GM18517 (cell line): ENCODE measurements around the gene REEP3.

Source experiments
- ATAC-seq: cut with Tn5 transposase; IDR thresholded peaks from one replicate; pipeline ENCODE4 v1.9.1; 2021; ENCODE audit warnings: mild to moderate bottlenecking, moderate library complexity; ENCODE audit not compliant: unreplicated experiment

REEP3 gene

DNA sequence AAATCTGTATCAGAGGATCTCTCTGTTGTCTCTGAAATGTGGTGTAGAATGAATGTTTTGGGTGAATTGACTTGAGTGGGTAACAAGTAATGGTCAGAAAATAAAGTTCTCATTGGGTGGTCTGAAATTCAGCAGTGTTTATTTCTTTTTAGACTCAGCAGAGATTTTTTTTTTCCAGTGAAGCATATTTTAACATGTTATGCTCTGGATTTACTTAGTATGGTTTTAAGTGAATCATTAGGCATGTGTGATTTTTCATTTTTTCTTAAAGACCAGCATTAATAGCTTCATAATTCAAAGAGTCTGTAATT, 63.5 kb downstream of the REEP3 start:
- ATAC-seq = no peak

DNA sequence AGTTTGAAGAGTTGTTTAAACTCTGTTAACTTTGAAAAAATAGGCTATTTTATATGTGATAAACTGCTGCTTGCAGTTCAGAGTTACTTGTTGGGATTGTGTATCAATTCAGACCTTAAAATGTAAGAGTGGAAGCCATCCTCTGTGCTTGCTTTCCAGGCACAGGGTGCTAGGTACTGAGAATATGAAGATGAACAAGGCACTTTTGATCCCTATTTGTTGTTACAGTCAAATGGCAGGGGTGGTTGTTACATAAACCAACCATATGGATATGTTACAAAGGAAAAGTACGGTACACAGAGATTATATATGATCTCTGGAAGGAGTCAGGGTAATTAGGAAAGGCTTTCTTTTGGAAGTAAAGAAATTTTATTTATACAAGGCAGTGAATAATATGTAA, 63.8 kb downstream of the REEP3 start:
- ATAC-seq = no peak

DNA sequence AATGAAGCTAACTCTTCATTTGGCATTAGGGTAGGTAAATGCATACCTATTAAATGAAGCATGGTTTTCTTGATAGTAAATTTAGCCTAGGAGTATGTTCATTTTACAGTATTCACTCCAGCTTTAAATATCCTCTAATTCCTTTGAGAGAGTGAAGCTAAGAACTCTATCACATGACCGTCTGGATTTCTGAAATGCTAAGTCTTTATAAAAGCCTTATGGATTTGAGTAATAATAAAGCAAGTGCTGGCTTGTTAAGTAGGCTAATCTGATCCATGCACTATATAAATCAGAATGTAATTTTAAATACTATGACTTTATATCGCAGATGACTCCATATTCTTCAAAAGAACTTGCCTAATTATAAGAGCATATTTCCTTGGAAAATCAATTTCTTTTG, 64.8 kb downstream of the REEP3 start:
- ATAC-seq = no peak

DNA sequence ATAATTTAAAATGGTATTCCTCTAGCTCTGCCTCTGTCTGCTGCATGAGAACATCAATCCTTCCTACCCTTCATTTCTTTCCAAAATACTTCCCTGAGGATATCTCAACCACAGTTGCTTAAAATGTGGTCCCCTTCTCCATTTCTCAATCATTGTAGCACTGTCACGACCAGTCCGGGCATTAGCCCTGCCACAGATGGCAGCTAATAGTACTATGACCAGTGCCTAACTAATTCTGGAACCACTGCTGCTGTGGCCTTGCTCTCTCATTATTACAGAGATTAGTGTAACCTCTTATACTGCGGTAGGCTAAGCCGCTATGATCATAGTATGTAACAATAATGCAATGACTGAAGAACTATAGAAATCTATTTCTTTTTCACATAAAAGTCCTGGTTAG, 66.0 kb downstream of the REEP3 start:
- no peak for ATAC-seq

DNA sequence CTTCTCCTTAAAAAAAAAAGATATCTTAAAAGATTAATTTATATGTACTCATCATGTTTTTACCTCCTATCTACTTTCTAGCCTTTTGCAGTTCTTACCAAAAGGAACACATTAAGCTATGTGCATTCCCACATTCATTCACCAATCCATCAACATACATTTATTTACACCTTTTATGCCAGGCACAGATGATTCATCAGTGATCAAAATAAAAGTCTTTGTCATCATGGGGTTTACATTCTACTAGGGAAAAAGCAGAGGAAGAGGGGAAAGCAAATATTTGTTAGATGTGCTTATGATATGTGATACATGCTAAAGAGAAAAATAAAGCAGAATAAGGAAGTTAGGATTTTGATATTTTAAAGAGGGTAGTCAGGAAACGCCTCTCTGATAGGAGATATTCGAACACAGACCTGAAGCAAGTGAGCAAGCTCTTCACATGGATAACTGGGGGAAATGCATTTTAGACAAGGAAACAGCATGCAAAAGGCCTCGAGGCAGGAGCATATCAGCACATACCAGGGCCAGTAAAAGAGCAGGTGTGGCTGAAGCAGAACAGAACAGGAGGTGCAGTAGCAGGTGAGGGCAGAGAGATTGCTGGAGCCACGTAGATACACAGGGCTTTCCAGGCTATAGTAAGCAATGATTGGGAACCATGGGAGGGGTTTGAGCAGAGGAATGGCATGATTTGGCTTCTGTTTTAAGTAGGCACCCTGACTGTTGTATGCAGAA, 67.4 kb downstream of the REEP3 start:
- ATAC-seq = no peak

DNA sequence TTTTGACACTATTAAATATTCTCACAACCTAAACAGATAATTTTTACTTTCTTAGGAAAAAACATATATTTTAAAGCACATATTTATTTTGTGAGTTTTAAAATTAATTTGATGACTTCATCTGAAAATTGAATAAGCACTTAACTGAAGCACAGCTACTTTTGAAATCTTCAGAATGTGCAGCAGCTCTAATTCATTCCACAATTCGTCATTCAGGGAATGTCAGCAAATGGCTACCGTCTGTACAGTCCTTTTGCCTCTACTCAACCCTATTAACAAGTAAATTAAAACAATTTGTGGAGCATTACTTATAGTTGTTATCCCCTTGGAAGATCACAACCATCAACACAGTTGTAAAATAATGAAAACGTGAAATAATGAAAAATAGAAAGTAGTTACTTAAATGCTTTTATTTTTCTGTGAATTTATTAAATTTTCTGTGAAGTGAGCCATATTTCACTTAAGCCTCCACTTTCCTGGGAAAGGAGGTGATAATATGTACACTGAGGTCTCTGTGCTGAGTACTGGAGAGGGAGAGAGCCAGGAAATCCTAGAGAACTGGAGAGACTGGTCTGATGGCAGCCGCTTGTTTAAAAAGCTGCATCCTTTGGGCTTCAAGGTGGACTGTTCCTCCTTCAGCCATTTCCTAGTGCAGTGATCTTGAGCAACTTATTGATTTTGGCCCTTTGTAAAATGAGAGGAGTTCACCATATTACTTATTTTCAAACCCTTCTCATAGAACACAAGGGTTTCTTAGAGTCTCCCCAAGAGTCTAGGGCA, 70.6 kb downstream of the REEP3 start:
- no peak for ATAC-seq

DNA sequence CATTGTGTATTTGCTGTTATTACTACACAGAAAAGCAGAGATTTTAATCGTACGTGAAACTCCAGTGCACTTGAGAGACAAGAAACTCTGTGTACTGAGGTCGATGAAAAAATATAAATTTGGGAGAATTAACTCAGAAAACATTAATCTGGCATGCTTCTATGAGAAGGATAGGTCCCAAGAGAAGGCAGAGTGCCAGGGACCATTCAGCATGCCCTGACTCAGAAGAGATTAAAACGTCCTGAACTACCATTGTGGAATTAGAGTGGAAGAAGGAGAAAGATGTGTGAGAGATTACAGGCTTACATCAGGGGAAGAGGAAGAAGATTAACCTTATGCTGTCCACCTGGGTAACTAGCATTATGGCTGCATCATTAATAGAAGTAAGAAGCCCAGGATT, 72.4 kb downstream of the REEP3 start:
- ATAC-seq = no peak

DNA sequence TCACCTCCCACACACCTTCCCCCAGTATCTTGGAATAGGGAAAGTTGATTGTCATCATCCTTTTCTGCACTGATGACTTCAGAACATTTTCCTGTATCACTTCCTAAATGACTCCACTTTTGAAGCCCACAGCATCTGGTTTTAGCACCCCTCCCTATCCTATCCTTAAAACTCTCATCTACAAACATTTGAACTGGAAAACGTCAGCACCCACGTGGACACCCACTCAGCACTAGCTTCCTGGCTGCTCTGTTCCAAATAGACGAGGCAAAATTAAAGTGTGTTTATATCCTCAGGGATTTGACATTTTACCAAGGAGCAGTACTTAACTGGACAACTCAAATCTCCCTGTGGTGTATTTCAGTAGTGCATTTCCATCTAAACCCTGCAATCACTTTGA, 73.9 kb downstream of the REEP3 start:
- no peak for ATAC-seq

DNA sequence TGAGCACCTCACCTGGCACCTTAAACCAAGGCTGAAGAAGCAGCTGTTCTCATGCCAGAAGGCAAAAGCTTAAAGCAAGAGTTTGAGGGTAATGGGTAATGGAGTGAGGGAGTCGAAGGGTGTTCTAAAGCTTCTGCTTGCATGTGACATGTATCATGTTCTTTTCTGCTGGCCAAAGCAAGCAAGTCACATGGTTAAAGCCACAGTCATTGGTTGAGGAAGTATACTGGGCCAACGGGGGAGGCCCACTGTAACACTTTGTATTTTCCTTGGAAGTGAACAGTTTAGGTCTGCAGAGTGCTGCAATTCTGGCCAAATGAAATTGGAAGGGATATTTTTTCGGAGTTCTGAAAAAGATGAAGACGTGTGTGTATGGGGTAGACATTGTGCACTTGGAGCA, 75.7 kb downstream of the REEP3 start:
- no peak for ATAC-seq

DNA sequence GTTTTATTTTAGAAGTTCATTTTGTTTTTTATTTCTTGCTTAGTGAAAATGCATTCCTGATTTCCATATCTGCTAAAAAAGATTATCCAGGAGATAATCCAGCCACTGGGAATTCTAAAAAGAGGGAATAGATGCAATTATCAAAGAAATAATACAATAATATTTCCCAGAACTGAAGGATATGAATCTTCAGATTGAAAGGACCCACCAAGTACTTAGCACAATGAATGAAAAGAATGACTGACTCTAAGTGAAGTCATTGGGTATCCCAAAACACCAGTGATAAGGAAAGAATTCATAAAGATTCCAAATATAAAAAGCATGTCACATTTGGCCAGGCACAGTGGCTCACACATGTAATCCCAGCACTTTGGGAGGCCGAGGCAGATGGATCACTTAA, 79.3 kb downstream of the REEP3 start:
- no peak for ATAC-seq

DNA sequence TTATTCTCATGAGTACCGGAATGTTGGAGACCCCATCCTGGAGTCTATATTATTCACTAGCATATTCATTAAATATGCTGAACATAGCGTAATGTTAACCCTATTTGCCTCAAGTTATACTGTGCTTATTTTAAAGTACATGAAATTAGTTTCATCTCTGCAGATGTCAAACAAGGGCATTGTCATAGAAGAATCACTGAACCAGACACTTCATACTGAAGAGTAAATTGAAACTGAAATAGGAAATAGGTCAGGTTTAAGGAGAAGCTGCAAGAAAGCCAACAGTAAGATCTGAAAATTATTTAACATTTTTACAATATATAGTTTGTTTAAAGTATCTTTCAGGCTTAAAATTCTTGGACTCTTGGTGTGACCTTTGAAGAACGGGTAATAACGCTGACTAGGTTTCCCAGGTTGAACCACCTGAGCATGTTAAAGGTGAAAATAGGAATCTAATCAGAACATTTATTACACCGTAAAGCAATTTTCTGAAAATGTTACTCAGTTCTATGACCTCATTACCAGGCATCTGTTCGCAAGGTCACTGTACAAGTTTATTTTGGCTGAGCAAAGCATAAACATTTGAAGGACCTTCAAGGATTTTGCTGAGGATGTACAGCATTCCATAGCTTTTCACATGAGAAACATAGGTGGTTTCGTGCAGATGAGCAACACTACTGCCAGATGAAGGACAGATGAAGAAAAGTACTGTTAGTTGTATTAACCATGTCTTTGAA, 82.7 kb downstream of the REEP3 start:
- ATAC-seq = peak; percentile 76

DNA sequence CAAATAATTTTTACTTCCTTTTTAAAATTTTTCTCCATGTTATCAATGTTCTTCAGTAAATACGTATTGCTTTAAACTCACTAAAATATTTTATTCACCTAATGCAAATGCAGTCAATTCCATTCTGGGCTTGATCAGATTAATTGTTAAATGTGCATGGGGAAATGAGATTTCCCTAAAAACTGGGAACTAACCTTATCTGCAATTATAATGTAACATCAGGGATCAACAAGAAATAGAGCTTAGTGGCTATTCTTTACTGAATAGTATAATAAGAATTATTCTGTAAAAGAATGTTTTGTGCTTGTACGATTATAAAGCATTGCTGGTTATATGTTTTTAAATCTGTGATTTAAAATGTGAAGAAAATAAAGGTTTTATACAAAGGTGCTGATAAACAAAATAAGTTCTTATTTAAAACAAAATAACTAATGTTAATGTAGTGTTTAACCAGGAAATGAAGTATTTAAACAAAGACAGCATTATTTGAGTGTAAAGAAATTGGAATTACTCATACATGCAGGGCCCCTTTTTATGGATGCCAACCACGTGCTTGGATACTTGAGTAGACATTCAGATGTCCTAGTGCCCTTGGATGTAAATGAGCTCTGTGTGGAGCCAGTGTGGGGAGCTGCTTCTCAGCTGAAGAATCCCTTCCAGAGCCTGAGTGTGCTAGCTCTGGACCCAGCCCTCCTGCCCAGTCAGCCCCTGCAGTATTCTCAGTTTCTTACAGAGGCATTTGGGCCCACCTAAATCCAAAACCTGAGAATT, 84.2 kb downstream of the REEP3 start:
- ATAC-seq = no peak

DNA sequence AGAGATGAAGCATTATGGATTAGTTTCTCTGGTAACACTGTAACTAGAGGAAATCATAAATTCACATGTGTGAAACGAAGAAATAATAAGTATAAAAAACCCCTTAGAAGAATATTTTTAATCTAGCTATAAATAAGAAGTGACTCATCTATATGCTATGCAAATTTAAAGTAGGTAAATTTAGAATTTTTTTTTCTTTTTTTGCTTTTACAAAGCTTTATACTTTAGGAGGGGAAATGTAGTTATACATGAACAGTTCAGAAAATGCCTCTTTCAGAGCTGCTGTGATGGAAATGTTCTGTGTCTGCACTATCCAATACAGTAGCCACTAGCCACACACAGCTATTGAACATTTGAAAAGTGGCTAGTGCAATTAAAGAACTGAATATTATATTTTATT, 87.3 kb downstream of the REEP3 start:
- ATAC-seq = no peak

DNA sequence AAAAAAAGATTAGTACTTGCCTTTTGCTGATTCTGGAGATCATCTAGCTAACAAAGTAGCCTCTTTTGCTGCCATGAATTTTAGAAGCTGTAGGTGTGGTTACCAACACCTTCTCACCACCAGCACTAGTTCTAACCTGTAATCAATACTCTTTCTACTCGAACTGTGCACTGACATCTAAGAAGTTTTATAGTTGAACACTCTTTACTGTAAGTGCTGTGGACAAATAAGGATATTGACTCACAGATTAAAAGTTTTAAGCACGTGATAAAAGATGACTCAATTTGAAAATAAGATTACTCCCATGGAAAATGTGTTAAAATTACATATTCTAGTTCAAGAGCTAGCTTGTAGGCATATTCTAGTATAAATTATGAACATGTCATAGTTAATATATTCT, 89.9 kb downstream of the REEP3 start:
- ATAC-seq = no peak

DNA sequence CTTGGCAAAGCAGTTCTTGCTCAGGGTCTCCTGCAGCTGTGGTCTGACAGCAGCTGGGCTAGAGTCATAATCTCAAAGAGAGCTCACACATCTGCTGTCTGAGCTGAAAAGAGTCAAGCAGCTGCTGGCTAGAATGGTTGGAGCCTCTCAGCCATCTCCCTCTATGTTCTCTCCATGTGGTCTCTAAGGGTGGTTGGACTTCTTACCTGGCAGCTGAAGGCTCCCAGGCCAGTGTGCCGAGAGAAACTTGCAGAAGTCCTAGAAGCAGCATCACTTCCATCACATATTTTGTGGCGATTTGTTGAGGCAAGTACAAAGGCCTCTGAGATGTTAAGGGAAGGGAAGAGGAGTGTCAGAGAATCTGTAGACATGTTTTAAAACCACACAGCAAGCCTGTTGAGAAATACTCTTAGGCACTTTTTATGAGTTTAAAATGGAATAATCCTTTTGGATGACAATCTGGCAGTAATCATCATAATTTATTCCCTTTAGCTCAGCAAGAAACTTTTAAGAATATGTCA, 93.2 kb downstream of the REEP3 start:
- no peak for ATAC-seq

DNA sequence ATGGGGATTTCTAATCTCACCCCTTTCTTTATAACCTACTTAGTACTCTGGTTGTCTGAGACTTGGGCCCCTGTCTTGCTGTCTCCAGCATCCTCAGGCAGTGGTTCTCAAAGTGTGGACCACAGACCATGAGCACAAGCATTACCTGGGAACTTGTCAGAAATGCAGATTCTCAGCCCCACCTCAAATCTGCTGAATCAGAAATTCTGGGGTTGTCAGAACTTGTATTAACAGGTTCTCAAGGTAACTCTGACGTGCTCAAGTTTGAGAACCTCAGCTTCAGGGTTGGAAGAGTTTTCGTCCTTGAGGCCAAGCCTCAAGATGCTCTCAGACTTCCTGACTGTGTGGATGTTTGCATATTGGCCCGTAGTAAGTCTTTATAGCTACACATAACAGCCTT, 97.4 kb downstream of the REEP3 start:
- ATAC-seq = no peak

DNA sequence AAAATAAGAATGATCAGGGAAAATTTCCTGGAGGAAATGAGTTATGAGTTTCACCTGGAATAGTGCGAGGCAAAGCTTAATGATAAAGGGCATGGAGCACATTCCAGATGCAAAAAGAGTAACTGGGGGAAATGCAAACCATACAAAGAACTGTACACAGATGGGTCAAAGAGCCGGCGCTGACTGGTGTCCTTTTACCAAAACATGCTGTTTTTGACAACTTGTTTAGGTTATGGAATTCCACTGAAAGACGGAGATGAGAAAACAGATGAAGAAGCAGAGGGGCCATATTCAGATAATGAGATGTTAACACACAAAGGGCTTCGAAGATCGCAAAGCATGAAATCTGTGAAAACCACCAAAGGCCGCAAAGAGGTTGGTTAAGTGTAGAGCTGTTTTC, 98.2 kb downstream of the REEP3 start:
- ATAC-seq = no peak

DNA sequence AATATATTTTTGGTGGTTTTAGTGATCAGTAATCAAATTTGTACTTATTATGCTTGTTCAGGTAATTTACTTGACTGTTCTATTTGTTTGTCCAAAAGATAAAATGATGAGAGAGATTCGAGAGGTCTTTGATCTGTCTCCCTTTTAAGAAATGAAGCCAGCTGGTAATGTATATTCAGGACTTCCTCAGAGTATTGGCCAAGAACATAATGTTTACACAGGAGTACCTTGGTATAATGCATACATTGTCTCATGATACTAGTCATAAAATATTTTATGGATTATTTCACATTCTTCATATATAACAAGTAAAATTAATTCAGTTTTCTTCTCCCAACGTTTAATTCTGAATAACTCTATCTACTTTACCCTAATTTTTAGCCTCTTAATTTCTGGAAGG, 100.9 kb downstream of the REEP3 start:
- ATAC-seq = no peak

DNA sequence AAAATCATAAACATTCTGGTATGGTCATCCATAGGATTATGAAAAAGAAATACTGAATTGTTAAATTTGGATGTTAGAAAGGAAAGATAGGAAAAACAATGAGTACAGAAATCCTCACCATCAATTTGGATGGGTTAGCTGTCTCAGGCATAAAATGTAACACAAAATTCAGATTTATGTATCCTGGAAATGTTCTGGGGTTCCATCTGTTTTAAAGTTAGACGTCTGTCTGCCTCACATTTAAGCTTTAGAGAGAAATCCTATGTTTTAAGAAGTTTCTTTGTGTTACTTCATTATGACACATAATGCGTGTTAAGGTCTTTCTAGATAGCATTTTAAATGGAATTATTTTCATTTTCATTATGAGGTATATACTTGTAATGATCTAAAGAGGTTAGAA, 103.5 kb downstream of the REEP3 start:
- ATAC-seq = no peak

DNA sequence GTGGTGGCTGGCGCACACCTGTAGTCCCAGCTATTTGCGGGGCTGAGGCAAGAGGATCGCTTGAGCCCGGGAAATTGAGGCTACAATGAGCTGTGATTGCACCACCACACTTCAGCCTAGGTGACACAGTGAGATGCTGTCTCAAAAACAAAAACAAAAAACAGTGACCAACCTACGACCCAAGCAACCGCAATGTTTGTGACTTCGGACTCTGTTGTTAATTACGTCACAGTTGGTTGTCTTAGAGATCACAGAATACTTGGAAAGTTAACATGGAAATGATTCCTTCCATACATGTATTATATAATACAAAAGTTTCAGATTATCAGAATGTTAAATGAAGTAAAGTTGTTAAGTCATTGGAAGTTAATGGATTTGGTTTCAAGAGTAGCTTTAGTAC, 106.2 kb downstream of the REEP3 start:
- no peak for ATAC-seq

DNA sequence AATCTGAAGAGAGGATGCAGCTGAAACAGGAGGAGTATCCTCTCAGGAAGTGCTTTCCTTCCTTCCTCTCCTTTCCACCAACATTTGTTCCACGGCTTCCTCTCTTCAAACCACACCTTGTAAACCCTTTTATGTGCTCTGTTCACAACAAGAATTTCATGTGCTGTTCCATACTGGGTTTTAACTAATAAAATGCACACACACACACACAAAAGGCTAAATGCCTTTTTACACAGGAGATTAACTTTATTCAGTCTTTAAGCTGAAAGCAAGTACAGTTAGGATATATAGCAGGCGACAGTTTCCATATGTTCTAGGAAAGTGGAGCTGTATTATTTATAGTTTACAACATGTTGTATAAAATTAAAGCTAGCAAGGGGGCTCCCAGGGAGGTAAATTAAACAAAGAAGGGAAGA, 106.7 kb downstream of the REEP3 start:
- no peak for ATAC-seq
